Esophagus (tissue), 2 donors: ENCODE results near the gene DVL3. TPM values are rescaled to one million over a fixed set of nuclear protein-coding genes. Genes with fewer than 3 reads are reported as not detected.

ENCODE experiments used
- H3K27ac ChIP-seq, 2 donors: one replicate each; pipeline ENCODE4 v1.5.1; 2013; ENCODE audit warnings: low read depth in 2 of 2, mild to moderate bottlenecking in 2 of 2, inconsistent platforms in 1 of 2, low read length in 1 of 2, moderate library complexity in 1 of 2
- H3K27me3 ChIP-seq, 2 donors: one replicate each; pipeline ENCODE4 v1.6.1; 2013; ENCODE audit warnings: low read length in 2 of 2, control low read depth in 1 of 2, mild to moderate bottlenecking in 1 of 2; ENCODE audit not compliant: insufficient read depth in 2 of 2, control insufficient read depth in 1 of 2
- H3K36me3 ChIP-seq, 2 donors: one replicate each; pipeline ENCODE4 v1.6.1; 2013; ENCODE audit warnings: low read length in 1 of 2; ENCODE audit not compliant: control insufficient read depth in 2 of 2, insufficient read depth in 2 of 2
- H3K4me1 ChIP-seq, 2 donors: one replicate each; pipeline ENCODE4 v1.6.1; 2013; ENCODE audit warnings: low read length in 1 of 2; ENCODE audit not compliant: control insufficient read depth in 2 of 2, insufficient read depth in 2 of 2
- H3K4me3 ChIP-seq, 2 donors: one replicate each; pipeline ENCODE4 v1.5.1; 2013; ENCODE audit warnings: low read length in 2 of 2, mild to moderate bottlenecking in 2 of 2, low read depth in 1 of 2, moderate library complexity in 1 of 2
- H3K9me3 ChIP-seq, 2 donors: one replicate each; pipeline ENCODE4 v1.6.1; 2013; ENCODE audit warnings: mild to moderate bottlenecking in 2 of 2, low read depth in 1 of 2, low read length in 1 of 2, moderate library complexity in 1 of 2; ENCODE audit not compliant: control insufficient read depth in 2 of 2, insufficient read depth in 1 of 2
- WGBS, 2 donors: extraction: QIAGEN DNeasy Blood & Tissue Kit; methylation state at CpG; one replicate each; pipeline ENCODE4 v1.1.7; 2013; 5-methylcytosine and 5-hydroxymethylcytosine counted together
- polyA plus RNA-seq, 2 donors: library from polyadenylated mRNA; stranded (reverse); fragments of 200-250 nt; gene quantifications; one replicate each; pipeline ENCODE4 v1.2.3, GENCODE V29; 2013
- donor health status: healthy with polysubstance abuse.
- donor health status: Bipolar disorder and iron deficiency.

The DVL3 gene
- polyA plus RNA-seq, 2 donors, result 27.2 to 31.6 TPM

- Histone ChIP-seq H3K27ac (no peak overlapping the region), H3K9me3 (no peaks in the 10 kb centered on the region), H3K4me3 (no peak overlapping the region), H3K27me3 (no peaks in the 10 kb centered on the region), H3K36me3 (peaks cover 20 to 29% of the 10 kb centered on the region in 2 donors), H3K4me1 (no peaks in the 10 kb centered on the region)
- WGBS, 2 donors, result 89 to 94% methylated on average over 6 of the region's 6 CpGs
These were observed 41.4 kb downstream of the DVL3 start for GRCh38 chr3:184196536-184196935.

- Histone ChIP-seq H3K27ac (no peak overlapping the region), H3K4me1 (no peaks in the 10 kb centered on the region), H3K4me3 (no peak overlapping the region), H3K9me3 (no peaks in the 10 kb centered on the region), H3K27me3 (no peaks in the 10 kb centered on the region), H3K36me3 (peaks cover 10 to 15% of the 10 kb centered on the region in 2 donors)
- 86% methylated on average over 9 of the region's 9 CpGs for WGBS, 2 donors
These were observed 43.3 kb downstream of the DVL3 start for GRCh38 chr3:184198509-184198908.

DNA sequence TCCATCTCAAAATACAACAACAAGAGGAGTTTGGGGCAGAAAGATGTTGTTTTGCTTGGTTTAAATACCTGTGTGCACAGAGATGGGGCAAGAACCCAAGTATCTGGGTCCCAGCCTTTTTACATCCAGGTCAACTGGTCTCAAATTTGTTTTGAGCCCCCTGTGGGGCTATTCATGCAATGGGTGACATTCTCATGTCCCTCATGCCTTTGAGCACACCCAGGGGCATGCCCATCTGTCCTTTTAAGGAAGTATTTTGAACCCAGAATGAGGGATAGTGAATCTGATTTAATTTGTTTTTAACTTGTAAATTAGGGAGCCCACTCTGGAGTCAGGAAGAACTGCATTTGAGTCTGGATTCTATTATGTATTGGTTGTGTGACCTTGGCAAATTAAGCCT, 45.6 kb downstream of the DVL3 start:
- H3K4me3 ChIP-seq, result no peak overlapping the region
- H3K27me3 ChIP-seq, result no peaks in the 10 kb centered on the region
- no peaks in the 10 kb centered on the region for H3K4me1 ChIP-seq
- no peaks in the 10 kb centered on the region for H3K9me3 ChIP-seq
- H3K27ac ChIP-seq, result no peak overlapping the region
- peaks cover 0 to 6% of the 10 kb centered on the region in 2 donors for H3K36me3 ChIP-seq

DNA sequence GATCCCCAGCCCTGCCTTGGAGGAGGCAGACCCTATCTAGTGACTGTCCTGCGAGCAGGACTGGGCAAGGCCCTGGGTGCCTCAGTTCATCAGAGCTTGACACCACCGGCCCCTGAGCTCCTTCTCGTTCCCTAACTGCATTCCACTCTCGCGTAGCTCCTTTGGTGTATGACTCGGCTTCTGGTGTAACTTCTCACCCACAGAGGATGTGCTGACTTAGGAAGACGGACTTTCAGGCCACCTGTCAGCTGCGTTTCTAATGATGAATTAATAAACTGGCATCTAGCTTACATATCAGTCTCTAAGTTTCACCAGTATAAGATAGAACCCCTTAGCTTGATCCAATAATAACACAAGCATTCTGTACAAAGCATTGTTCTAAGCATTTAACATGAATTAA, 48.3 kb downstream of the DVL3 start:
- H3K36me3 ChIP-seq, result no peaks in the 10 kb centered on the region
- H3K9me3 ChIP-seq, result no peaks in the 10 kb centered on the region
- WGBS, 2 donors, result 78 to 79% methylated on average over 8 of the region's 8 CpGs
- H3K4me3 ChIP-seq, result no peak overlapping the region
- H3K4me1 ChIP-seq, result no peaks in the 10 kb centered on the region
- no peaks in the 10 kb centered on the region for H3K27me3 ChIP-seq
- no peak overlapping the region for H3K27ac ChIP-seq

DNA sequence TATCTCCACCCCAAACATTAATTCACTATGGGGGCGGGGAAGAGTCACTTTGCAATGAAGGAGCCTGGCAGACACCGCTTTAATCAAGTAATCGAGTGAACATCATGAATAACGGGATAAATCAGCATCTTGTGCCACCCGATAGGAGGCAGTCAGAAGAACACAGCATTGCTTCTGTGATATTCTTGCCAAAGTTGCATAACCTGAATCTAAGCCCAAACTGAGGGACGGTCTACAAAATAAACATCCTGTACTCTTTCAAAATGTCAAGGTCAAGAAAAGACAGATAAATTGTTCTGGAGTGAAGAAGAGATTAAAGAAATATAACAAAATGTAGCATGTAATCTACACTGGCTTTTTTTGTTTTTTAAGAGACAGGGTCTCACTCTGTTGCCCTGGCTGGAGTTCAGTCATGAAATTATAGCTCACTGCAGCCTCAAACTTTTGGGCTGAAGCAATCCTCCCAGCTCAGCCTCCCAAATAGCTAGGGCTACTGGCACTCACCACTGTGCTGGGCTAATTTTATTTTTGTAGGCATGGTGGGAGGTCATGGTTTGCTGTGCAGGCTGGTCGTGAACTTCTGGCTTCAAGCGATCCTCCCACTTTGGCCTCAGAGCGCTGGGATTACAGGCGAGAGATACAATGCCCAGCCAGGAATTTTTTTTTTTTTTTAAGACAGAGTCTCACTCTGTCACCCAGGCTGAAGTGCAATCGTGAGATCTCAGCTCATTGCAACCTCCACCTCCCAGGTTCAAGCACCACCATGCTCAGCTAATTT, 54.2 kb downstream of the DVL3 start:
- Histone ChIP-seq H3K9me3 (no peaks in the 10 kb centered on the region), H3K4me1 (no peaks in the 10 kb centered on the region), H3K27ac (no peak overlapping the region), H3K36me3 (no peaks in the 10 kb centered on the region), H3K27me3 (no peaks in the 10 kb centered on the region), H3K4me3 (no peak overlapping the region)
- WGBS, 2 donors, result 57 to 60% methylated on average over 11 of the region's 11 CpGs

DNA sequence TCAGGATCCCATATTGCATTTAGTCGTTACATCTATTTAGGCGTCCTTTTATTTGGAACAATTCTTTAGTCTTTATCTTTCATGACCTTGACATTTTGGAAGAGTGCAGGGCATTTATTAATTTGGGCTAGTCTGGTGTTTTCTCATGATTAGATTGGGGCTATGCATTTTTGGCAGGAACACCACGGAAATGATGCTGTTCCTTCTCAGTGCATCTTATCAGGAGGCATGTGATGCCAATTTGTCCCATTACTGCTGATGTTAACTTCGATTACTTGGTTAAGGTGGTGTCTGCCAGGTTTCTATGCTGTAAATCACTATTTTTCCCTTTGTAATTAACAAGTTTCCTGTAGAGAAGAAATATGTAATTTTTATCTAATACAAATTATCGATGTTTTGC, 56.1 kb downstream of the DVL3 start:
- 75 to 81% methylated on average over 5 of the region's 5 CpGs for WGBS, 2 donors

DNA sequence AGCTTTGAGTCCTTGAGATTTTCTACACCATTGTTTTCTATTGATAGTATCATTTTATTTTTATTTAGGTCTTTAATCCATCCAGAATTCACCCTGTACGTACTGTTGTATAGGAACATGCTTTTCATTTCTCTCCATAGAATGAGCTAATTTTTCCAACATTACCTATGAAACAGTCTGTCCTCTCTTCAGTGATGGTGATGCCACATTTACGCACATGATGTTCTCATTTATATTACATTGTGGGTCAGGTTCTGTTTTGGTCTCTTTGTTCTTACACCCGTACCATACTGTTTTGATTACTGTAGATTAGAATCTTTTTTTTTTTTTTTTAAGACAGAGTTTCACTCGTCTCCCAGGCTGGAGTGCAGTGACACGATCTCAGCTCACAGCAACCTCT, 56.5 kb downstream of the DVL3 start:
- Histone ChIP-seq H3K4me1 (no peaks in the 10 kb centered on the region), H3K4me3 (no peak overlapping the region), H3K9me3 (no peaks in the 10 kb centered on the region), H3K27ac (no peak overlapping the region), H3K27me3 (no peaks in the 10 kb centered on the region), H3K36me3 (no peaks in the 10 kb centered on the region)
- WGBS, 2 donors, result 76 to 77% methylated on average over 5 of the region's 5 CpGs

More for the DNA sequence above, 56.1 kb downstream of the DVL3 start:
- Histone ChIP-seq H3K27me3 (no peaks in the 10 kb centered on the region), H3K9me3 (no peaks in the 10 kb centered on the region), H3K4me3 (no peak overlapping the region), H3K4me1 (no peaks in the 10 kb centered on the region), H3K36me3 (no peaks in the 10 kb centered on the region), H3K27ac (no peak overlapping the region)

GRCh38 chr3:184218814-184219213, 63.6 kb downstream of the DVL3 start:
- Histone ChIP-seq H3K27me3 (no peaks in the 10 kb centered on the region), H3K36me3 (no peaks in the 10 kb centered on the region), H3K4me3 (no peak overlapping the region), H3K9me3 (no peaks in the 10 kb centered on the region), H3K27ac (no peak overlapping the region), H3K4me1 (no peaks in the 10 kb centered on the region)
- 49 to 53% methylated on average over 4 of the region's 4 CpGs for WGBS, 2 donors

- Histone ChIP-seq H3K27ac (no peak overlapping the region), H3K27me3 (no peaks in the 10 kb centered on the region), H3K4me1 (no peaks in the 10 kb centered on the region), H3K4me3 (no peak overlapping the region), H3K36me3 (no peaks in the 10 kb centered on the region), H3K9me3 (no peaks in the 10 kb centered on the region)
- 67 to 77% methylated on average over 3 of the region's 3 CpGs for WGBS, 2 donors
These were observed 67.3 kb downstream of the DVL3 start for GRCh38 chr3:184222521-184222920.
